Dedifferentiated amniotic fluid mesenchymal stem cell (primary cell): ENCODE results near the gene RNF2.
"Not testable (repeated sequence)": the region's sequence is repeated elsewhere in the genome, so short reads cannot be mapped to it uniquely, and the experiment has no call there.

Experiments used
- DNase-seq: peaks from one replicate; pipeline ENCODE4 v3.0.0-alpha.2; 2016; ENCODE audit errors: extremely low spot score

The RNF2 gene

DNA sequence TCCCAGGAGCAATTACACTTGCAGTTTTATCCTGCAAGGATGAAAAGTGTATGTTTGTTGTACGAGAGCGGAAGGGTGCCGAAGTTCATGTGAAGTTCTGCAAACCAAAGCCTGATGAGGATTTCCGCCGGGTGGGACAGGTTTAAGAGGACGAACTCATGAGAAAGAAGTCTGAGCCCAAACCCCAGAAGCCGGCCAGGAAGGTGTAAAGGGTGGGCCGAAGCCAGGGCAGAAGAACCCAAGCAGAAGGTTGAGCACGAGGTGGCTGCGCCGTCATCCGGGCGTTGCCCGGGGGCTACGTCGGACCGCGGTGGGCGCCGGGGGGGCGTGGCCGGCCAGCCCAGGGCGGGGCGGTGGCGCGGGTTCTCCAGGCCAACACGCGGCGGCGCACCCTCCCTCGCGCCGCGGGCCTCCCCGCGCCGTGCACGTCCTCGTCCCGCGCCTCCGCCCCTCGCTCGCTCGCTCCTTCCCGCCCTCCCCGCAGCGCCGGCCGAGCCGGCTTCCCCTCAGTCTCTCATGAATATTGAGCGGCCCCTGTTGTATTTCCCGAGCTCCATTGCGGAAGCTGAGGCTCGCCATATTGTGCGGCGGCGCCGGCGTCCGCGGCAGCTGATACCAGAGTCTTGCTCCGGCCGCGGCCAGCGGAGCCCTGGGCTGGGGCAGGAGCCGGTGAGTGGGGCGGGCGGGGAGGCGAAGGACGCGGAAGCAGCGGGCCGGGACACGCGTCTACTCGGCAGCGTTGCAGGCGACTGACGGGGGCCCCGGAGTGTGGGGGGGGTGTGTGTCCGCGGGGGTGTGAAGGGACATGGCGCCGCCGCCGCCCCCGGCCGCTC lies at the start of gene RNF2:
Gene RNF2 (plus strand): TSS at position 578 of the 833 bp plus-strand sequence. CDS start 41,996 bp downstream, outside the sequence.
- peak; percentile 64 for DNase-seq

GRCh38 chr1:184999974-185000373 lies 45.4 kb upstream of the RNF2 start:
- not testable (repeated sequence) for DNase-seq

- DNase-seq = not testable (repeated sequence)
These were observed 44.0 kb upstream of the RNF2 start for GRCh38 chr1:185001312-185001880.

GRCh38 chr1:185008838-185009237 lies 36.5 kb upstream of the RNF2 start:
- no peak for DNase-seq

DNA sequence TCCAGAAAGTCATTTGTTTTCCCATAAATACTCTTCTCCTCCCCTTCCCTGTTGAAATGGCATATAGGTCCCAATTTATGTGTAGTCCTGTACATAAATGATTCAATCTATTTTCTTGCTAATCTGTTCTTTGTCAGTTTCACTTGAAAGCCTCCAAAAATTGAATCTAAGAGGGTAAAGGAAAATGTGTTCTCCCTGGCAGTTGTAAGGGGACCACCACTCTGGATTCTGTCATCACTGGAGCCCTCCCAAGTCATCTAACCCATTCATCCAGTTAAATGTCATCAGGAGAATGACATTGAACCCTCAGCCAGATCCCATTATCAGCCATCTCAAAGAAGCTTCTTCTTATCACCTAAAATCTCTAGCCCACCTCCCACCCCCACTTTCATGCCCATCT lies 35.0 kb upstream of the RNF2 start:
- no peak for DNase-seq

GRCh38 chr1:185014941-185015340 lies 30.4 kb upstream of the RNF2 start:
- no peak for DNase-seq

DNA sequence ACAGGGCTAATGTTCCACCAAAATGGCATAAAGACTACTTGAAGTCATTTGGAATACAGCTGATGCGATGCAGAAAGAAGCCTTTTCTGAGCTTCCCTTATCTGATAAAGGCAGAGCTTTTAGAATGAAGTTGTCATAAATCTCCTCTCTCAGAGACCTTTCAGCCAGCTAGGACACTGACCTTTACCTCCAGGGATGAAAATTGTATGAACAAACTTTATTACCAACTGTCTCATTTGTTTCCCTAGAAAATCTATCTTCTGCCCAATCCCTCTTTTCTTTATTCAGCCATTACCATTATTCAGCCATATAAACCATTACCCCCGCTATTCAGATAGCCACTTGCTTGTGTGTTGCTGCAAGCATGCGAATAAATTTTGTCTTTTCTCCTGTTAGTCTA lies 29.7 kb upstream of the RNF2 start:
- DNase-seq = no peak

- no peak for DNase-seq
These were observed 28.5 kb upstream of the RNF2 start for GRCh38 chr1:185016880-185017279.

- peak; percentile 48 for DNase-seq
These were observed 28.0 kb upstream of the RNF2 start for GRCh38 chr1:185017338-185017737.

DNA sequence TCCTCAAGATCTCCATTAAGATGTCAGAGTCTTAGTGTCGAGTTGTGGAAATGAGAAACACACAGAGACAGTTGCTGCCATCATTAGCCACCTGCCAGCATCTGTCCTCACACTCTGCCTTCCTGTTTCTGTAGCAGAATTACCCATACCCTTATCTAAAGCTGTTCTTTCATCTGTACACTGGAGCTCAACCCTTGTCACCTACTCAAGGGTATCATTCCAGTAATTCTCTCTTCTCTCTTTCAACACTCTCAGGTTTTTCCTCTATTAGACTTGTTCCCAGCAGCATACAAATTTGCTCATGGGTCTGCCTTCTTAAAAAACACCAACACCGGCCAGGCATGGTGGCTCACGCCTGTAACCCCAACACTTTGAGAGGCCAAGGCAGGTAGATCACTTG lies 27.4 kb upstream of the RNF2 start:
- no peak for DNase-seq

DNA sequence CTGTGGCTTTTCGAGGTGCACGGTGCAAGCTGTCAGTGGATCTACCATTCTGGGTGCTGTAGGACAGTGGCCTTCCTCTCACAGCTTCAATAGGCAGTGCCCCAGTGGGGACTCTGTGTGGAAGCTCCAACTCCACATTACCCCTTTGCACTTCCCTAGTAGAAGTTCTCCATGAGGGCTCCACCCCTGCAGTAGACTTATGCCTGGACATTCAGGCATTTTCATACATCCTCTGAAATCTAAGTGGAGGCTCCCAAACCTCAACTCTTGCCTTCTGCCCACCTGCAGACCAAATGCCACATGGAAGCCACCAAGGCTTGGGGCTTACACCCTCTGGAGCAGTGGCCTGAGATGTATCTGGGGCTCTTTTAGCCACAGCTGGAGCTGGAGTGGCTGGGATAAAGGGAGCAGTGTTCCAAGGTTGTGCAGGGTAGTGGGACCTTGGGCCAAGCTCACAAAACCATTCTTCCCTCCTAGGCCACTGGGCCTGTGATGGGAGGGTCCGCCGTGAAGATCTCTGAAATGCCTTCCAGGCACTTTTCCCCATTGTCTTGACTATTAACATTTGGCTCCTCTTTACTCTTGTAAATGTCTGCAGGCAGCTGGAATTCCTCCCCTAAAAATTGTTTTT lies 18.0 kb upstream of the RNF2 start:
- no peak for DNase-seq

DNA sequence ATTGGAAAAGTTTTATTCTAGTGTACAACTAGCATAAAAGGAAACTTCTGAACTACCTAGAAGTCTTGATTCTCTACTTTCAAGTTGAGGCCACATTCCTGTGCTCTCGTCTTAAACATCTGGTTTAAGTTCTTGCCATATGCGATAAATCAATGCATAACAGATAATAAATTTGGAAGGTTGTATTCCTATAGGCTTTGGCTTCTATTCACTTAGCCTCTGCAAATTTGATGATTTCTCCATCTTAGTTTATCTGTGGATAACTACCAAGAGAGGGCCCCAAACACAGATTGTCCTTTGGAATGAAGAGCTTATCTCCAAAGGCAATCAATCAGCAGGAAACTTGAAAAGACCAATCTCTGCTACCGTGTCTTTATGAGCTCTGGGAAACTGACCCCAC lies 11.7 kb upstream of the RNF2 start:
- DNase-seq = no peak

GRCh38 chr1:185035258-185035657 lies 10.1 kb upstream of the RNF2 start:
- DNase-seq = no peak

GRCh38 chr1:185038813-185039376 lies 6.5 kb upstream of the RNF2 start:
- DNase-seq = no peak

DNA sequence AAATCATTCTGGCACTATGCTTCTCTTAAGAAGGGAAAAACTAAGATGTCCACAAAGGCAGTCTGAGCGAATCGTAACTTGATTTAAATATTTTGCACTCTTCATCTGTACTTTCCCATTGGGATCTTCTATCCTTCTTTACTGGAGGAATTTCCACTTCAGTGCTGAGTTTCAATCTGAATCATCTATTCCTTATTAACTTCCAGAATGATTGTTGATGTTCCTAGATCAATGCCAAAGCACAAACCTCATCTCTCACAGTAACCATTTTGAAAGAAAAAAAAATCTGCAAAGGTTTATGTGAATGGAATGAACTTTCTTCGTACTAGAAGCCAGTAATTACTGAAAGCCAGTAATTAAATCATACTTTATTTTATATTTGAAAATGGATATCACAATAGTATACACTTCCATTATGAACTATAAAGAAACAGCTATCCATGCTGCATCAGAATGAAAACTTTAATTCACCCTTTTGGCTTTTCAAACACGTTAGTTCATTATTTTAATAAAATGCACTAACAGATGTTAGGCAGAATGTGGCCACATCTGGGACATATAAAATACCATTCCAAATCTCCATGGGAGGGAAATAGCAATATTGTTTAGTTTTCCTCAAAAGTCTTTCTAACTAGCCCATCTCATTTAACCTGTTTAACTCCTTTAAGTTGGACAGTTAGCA lies 5.5 kb upstream of the RNF2 start:
- no peak for DNase-seq

DNA sequence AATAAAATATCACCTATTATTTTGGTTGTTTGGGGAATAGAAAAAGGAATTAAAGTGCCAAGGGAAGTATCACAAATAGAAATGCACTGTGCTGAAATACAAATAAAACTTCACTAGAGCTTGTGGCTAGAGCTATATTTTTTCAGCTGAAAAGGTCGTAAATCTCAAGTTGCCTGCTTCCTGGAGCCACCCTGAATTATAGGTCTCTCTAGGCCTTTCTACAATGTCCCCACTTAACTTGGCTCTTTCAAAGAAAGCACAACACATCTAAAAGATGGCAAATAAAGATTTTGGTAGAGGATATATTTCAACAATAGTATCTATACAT lies 5.0 kb upstream of the RNF2 start:
- no peak for DNase-seq

- DNase-seq = no peak
These were observed 3.6 kb upstream of the RNF2 start for GRCh38 chr1:185041742-185042141.

GRCh38 chr1:185042737-185043136 lies 2.6 kb upstream of the RNF2 start:
- no peak for DNase-seq

GRCh38 chr1:185044387-185044786 lies 971 bp upstream of the RNF2 start:
- no peak for DNase-seq

DNA sequence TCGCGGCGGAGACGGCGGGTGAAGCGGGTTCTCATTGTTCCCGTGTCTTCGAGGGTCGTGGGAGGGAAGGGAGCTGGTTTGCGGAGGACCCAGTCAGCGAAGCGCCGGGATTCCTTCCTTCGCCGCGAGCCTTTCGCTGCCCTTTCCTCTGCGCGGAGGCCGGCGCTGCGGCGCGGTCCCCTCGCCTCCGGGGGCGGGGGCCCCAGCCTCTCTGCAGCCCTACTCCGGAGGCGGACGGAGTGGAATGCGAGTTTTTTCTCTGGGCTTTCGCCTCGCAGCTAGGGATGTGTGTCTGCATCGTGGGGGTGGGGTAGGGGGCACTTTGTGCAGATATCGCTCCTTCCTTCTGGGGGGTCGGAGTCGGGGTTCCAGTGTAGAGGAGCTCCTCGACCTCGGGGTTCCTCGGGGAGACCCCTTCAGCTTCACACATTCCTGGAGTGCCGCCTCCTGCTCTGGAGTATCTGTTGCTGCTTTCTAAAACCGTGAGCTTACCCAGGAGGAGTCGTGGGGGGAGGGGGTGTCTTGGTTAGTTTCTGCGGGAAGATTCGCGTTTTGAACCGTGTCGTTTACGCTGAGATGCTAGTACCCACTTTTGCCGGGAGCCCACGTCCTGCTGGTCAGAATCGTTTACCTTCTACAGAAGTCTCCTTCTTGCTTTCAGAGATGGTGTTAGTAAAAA lies 595 bp downstream of the RNF2 start:
- DNase-seq = no peak

- DNase-seq = no peak
These were observed 1.3 kb downstream of the RNF2 start for GRCh38 chr1:185046668-185047067.

- DNase-seq = no peak
These were observed 4.3 kb downstream of the RNF2 start for GRCh38 chr1:185049670-185050069.
